22Rv1 (cell line): Measurements from ENCODE around the gene ALDOC.
A peak's percentile ranks its signal among the peaks of the same experiment; 100 is the strongest.

ENCODE experiments used
- ZFX ChIP-seq: fragments of 450-650 bp; IDR thresholded peaks from 2 replicates; pipeline ENCODE4 v1.6.1; 2017; ENCODE audit warnings: antibody characterized with exemption, borderline replicate concordance
- TF ChIP-seq, protein P1 (sequence below): fragments of 450-650 bp; IDR thresholded peaks from 2 replicates; pipeline ENCODE4 v1.5.1; 2017; ENCODE audit warnings: mild to moderate bottlenecking

DNA sequence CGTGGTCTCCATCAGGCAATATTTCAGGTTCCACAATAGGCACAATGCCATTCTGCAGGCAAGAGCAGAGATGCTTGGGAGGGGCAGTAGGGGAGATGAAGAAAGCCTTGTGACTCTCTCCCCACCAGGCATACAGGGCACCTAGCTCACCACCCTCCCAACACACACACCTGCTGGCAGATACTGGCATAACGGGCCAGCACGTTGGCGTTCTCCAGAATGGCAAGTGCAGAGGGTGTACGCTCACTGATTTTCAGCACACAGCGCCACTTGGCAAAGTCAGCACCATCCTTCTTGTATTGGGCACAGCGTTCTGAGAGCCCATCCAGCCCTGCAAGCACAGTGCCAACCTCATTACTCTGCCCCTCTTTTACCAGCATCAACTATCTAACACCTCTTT lies 2.2 kb downstream of the ALDOC start:
- TF ChIP-seq, protein P1, sequence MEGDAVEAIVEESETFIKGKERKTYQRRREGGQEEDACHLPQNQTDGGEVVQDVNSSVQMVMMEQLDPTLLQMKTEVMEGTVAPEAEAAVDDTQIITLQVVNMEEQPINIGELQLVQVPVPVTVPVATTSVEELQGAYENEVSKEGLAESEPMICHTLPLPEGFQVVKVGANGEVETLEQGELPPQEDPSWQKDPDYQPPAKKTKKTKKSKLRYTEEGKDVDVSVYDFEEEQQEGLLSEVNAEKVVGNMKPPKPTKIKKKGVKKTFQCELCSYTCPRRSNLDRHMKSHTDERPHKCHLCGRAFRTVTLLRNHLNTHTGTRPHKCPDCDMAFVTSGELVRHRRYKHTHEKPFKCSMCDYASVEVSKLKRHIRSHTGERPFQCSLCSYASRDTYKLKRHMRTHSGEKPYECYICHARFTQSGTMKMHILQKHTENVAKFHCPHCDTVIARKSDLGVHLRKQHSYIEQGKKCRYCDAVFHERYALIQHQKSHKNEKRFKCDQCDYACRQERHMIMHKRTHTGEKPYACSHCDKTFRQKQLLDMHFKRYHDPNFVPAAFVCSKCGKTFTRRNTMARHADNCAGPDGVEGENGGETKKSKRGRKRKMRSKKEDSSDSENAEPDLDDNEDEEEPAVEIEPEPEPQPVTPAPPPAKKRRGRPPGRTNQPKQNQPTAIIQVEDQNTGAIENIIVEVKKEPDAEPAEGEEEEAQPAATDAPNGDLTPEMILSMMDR = peak; percentile 11; the same call in 1 of the 2 replicates
- TF ChIP-seq ZFX = no peak
